ENCODE data around the gene GAGE10.

DNA sequence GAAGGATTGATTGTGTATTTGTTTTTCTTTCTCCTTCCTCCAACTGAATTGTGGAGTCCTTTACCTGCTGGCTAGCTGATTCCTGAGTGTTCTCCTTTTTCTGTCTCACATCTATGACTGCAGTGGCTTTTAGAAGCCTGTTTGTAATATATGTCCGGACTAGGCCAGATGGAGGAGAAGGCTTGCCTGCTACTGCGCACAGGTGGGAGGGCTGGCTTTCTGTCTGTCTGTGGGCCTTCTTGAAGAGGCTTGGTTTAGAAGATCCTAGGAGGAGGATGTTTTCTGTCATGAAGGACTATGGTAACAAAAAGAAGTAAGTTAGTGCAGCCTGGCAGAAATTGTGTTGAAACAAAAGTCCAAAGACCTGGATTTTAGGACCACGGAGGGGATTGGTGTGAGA lies 25.4 kb upstream of the GAGE10 start:
- TF ChIP-seq, protein P1, sequence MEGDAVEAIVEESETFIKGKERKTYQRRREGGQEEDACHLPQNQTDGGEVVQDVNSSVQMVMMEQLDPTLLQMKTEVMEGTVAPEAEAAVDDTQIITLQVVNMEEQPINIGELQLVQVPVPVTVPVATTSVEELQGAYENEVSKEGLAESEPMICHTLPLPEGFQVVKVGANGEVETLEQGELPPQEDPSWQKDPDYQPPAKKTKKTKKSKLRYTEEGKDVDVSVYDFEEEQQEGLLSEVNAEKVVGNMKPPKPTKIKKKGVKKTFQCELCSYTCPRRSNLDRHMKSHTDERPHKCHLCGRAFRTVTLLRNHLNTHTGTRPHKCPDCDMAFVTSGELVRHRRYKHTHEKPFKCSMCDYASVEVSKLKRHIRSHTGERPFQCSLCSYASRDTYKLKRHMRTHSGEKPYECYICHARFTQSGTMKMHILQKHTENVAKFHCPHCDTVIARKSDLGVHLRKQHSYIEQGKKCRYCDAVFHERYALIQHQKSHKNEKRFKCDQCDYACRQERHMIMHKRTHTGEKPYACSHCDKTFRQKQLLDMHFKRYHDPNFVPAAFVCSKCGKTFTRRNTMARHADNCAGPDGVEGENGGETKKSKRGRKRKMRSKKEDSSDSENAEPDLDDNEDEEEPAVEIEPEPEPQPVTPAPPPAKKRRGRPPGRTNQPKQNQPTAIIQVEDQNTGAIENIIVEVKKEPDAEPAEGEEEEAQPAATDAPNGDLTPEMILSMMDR (IDR thresholded peaks at IDR 0.05; ENCODE audit: insufficient read depth, low read depth, low read length), result no peak
- TF ChIP-seq EZH2 (IDR thresholded peaks at IDR 0.05; ENCODE audit: insufficient read depth, low read length), result no peak

All from astrocyte (in vitro differentiated cells and primary cell).